ENCODE measurements around the gene UBE4B.
A peak's percentile ranks its signal among the peaks of the same experiment; 100 is the strongest.
"Not testable (repeated sequence)": the region's sequence is repeated elsewhere in the genome, so short reads cannot be mapped to it uniquely, and the experiment has no call there.

UBE4B gene

DNA sequence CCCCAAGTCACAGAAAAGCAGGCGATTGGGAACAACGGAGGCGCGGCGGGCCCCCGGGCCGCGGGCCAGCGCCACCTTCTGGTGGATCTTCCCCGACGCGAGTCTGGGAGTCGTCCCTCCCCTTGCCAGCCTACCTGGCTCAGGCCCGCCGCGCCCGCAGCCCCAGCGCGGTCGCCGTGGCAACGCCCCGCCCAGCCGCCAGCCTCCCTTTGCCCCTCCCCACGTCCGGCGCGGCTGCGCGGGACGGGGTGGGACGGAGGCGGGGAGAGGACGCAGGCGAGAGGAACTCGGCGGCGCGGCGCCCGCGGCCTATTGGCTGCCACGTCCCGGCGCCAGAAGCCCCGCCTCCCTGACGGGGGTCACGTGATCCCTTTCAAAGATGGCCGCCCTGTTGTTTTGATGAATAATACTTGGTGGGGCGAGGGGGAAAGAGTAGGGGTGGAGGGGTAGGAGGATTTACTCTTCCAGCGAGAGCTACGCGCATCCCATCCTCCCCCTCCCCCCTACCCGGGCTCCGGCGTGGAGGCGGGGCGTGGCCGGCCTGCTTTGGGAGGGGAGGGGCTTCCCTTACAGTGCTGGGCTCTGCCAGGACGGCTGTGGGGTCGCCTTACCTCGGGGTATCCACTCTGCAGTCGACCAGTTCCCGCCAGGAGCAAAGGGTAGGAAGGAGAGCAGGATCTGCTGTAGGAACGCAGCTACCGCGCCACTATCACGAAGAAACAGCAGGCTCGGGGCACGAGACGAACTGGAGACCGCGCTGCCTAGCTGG, at the start of gene UBE4B:
UBE4B (plus strand) TSS at position 369 of the 769 bp plus-strand sequence. CDS start 713 bp downstream, outside the sequence.
- DNase-seq (ENCODE audit: low spot score) = peak; percentile 97

DNA sequence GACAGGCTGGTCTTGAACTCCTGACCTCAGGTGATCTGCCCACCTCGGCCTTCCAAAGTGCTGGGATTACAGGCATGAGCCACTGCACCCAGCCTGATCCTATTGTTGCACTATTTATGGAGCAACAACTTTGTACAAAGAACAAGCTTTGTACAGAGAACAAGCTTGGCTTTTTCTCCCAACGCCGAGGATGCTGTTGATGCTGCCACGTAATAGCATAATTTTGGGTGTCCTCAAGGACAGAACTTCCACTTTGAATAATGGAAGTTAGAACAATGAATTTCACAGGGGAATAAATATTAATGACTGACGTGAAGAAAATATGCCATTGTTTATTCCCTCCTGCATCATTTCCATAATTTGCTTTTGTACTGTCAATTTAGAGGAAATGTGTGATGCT, 48.5 kb upstream of the UBE4B start:
- DNase-seq (ENCODE audit: low spot score) = no peak

DNA sequence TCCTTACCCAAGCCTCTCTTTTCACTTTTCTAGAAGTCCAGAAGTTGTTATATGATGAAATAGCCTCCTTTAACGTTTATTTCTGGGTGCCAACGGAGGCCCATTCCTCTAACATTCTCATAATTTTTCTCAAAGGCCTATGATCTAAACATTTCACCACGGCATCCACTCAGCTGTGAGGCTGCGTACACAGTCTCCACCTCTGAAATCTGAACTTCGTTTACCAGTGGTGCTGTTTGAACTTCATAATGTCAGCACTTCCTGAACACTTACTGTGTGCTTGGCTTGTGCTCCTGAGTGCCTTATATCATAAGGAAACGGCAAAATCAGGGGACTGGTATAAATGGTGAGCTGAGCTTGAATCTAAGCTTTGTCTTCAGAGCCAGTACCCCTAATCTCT, 47.8 kb upstream of the UBE4B start:
- DNase-seq (ENCODE audit: low spot score) = no peak

DNA sequence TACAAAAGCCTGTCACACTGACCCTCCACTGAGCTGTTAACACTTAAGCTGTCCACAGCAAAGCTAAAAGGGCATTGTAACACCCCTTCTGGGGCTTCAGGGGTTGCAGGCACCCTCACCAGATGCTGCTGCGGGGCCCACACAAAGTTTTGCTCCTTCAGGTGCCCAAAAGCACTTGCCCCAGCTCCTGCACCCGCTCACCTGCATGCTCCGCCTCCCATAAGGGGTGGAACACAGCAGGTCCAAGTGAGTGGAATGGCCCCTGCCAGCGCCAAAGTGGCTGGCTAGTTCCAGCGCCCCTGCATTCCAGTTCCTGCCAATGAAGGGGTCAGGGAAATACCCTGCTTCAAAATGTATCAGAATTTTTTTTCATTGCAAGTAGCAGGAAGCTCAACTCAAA, 43.0 kb upstream of the UBE4B start:
- DNase-seq (ENCODE audit: low spot score) = no peak

DNA sequence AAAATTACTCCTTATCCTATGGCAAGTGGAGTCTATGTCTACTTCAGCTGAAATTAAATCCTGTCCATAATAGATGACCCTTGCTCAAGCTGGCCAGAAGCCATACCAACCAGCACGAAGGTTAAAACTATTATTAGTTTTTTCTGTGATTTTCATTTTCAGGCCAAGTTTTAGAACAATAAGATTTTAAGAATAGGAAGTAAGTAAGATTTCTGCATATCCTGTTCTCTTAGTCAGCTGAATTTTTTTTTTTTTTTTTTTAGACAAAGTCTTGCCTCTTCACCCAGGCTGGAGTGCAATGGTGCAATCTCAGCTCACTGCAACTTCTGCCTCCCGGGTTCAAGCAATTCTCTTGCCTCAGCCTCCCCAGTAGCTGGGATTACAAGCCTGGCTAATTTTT, 41.8 kb upstream of the UBE4B start:
- DNase-seq (ENCODE audit: low spot score) = no peak

DNA sequence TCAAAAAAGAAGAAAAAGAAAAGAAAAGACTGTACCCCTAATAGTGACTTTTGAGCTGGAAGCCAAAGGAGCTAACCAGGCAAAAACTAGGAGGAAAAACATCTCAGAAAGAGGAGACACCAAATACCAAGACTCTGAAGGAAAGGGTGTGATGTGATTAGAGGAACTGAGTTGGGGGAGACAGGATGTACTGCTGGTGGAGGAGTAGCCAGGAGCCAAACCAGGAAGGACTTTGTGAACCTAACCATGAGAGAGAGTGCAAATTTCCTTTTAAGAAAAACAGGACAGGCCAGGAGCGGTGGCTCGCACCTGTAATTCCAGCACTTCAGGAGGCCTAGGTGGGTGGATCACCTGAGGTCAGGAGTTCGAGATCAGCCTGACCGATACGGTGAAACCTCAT, 39.8 kb upstream of the UBE4B start:
- no peak for DNase-seq (ENCODE audit: low spot score)

DNA sequence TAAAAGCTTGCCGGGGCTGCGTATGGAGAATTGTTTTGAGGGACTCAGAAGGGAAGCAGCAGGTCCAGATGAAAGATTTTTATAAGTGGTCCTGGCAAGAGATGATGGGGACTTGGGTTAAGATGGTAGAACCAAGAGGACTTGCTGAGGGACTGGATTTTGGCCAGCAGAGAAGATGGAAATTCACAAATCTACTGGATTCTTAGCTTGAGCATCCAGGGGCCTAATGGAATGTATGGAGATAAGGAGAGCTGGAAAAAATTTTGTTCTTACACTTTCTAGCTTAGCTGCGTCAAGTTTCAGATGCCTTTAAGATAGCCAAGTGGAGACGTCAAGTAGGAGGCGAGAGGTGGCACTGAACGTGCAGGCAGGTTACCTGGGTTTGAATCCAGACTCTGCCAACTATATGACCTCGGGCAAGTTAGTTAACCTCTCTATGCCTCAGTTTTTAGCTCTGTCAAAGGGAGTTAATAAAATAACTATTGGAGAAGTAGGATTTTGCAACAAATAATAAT, 39.1 kb upstream of the UBE4B start:
- DNase-seq (ENCODE audit: low spot score) = no peak

DNA sequence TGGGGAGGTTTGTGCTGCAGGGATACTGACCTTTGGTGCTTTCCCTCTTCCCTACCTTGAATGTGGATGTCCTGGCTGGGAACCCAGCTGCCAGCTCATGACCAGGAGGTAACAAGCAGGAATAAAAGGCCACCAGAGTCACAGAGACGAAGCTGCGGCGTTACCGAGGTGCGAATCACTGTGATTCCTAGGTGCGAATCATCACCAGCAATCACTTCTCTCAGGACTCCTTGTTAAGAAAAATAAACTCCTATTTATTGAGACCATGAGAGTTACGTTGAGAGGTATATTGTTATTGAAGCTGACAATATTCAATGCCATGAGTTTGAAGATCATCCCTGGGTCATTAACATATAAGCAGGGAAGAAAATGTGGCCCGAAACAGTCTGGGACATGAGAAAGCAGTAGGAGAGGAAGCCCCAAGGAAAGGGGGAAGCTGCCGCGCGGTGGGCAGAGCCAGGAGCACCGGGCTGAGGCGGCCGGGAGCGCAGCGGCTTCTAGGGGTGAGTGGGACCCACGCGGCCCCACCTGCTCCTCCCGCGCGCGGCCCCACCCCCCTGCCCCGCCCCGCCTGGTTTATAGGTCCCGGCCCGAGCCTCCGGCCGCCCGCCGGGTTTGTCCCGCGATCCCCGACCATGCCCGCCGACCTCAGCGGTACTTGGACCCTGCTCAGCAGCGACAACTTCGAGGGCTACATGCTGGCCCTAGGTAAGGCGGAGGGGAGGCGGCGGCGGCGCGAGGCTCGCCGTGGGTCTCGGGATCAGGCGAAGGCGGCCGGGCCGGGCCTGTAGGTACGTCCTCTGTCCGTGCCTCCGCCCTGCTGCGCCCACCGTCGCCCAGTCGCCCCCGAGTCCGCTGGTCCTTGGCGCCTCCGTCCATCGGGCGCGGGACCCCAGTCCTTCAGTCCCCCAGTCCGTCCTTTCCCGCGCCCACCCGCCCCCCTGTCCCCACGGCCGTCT, 35.9 kb upstream of the UBE4B start, which contains the start of gene RBP7:
RBP7 (plus strand) TSS at position 605 of the 959 bp plus-strand sequence; CDS start at position 636, 31 bp downstream.
- no peak for DNase-seq (ENCODE audit: low spot score)

DNA sequence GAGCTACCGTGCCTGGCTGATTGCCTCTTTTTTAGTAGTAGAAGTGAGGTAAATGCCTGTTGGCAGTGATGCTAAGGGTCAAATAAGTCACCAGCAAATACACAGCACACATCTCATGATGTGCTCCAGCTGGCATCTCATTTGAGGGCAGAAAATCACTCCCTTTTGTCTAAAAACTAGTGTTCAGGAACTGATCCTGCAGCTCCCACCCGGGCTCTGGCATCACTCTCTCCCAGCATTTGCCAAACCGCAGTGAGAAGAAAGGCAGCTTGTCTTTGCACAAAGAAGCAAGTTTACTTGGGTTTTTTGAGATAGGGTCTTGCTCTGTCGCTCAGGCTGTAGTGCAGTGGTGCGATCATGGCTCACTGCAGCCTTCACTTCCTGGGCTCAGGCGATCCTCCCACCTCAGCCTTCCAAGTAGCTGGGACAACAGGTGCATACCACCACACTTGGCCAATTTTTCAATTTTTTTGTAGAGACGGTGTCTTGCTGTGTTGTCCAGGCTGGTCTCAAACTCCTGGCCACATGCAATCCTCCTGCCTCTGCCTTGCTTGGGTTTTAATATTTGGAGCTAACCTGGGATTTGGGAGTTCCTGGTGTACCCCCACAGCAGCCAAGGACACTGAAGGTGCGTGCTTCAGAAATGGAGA, 31.6 kb upstream of the UBE4B start:
- DNase-seq (ENCODE audit: low spot score) = no peak

DNA sequence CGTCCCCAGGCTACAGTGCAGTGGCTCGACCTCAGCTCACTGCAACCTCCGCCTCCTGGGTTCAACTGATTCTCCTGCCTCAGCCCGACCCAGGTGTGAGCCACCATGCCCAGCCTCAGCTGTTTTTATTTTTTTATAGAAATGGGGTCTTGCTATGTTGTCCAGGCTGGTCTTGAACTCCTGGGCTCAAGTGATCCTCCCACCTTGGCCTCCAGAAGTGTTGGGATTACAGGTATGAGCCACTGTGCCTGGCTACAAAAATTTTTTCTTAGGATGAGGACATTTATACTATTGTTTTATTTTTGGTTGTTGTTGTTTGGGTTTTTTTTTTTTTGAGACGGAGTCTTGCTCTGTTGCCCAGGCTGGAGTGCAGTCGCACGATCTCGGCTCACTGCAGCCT, 27.5 kb upstream of the UBE4B start:
- DNase-seq (ENCODE audit: low spot score) = not testable (repeated sequence)

DNA sequence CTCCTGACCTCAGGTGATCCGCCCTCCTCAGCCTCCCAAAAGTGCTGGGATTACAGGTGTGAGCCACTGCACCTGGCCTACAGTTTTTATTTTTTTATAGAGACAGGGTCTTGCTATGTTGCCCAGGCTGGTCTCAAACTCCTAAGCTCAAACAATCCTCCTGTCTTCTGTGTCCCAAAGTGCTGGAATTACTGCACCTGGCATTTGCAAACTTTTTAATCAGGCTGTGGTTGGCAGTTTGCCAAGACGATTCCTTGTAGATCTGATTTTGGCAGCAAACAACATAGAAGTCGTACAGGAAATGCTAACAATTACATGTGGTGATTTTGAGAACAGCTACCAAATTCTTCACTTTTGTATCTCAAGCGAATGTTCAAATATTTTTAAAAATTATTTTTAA, 25.6 kb upstream of the UBE4B start:
- DNase-seq (ENCODE audit: low spot score) = no peak

DNA sequence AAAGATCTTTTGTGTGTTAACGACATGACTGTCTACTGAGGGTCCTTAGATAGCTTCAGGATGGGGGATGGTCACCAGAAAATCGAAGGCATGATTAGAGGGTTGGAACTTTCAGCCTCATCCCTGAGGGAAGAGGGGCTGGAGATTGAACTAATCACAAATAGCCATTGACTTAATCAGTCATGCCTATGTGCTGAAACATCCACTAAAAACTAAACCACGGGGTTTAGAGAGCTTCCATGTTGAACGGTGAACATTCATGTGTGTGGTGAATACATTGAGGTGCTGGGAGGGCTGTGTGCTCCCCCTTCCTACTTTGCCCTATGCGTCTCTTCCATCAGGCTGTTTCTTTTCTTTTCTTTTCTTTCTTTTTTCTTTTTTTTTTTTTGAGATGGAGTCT, 18.7 kb upstream of the UBE4B start:
- DNase-seq (ENCODE audit: low spot score) = no peak

DNA sequence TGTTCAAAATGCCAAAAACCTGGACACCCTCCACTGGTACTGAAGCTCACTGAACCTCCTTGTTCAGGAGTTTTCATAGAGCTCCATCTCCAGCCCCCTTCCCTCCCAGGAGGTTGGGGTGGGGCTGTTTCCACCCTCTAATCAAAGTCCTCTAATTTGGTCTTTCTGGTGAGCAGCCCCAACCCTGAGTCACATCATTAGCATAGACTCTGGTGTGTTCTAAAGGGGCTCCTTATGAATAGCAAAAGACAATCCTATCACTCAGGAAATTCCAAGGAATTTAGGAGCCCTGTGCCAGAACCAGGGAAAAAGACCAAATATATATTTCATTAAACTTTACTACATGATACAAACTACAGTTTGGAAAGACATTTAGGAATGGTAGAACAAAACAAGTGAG, 13.2 kb upstream of the UBE4B start:
- DNase-seq (ENCODE audit: low spot score) = no peak

DNA sequence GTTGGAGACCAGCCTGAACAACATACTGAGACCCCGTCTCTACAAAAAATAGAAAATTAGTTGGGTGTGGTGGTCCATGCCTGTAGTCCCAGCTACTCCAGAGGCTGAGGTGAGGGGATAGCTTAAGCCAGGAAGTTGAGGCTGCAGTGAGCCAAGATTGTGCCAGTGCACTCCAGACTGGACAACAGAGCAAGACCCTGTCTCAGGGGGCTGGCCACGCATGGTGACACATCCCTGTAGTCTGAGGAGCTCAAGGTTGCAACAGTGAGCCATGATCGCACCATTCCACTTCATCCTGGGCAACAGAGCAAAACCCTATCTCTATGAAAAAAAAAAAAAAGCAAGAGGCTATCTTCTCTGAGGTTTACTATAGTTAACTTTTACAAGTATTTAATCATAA, 12.7 kb upstream of the UBE4B start:
- DNase-seq (ENCODE audit: low spot score) = no peak

DNA sequence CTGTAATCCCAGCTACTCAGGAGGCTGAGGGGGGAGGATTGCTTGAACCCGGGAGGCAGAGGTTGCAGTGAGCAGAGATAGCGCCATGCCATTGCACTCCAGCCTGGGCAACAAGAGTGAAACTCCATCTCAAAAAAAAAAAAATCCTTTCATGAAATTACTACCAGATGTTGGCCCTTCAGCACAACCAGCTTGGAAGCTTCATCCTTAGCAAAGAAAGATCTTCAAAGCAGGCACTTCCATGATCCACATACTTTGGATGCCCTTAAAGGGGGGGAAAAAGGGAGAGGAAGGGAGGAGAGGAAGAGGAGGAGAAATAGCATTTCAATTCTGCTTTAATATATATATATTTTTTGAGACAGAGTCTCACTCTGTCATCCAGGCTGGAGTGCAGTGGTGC, 12.1 kb upstream of the UBE4B start:
- DNase-seq (ENCODE audit: low spot score) = not testable (repeated sequence)

DNA sequence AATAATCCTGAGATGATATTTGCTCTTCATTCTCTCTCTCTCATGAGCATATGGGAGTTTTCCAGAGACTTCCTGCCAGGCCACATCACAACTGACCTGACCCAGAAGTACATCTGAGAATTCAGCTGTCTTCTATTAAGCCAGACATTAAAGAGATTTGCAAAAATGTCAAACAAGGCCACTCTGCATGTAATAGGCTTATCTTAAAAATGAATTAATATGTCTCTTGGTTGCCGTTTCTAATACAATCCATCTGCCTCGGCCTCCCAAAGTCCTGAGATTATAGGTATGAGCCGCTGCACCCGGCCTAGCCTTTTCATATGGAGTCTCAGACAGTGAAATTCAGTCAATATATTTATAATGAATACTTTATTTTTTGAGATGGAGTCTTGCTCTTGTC, 10.8 kb upstream of the UBE4B start:
- not testable (repeated sequence) for DNase-seq (ENCODE audit: low spot score)

DNA sequence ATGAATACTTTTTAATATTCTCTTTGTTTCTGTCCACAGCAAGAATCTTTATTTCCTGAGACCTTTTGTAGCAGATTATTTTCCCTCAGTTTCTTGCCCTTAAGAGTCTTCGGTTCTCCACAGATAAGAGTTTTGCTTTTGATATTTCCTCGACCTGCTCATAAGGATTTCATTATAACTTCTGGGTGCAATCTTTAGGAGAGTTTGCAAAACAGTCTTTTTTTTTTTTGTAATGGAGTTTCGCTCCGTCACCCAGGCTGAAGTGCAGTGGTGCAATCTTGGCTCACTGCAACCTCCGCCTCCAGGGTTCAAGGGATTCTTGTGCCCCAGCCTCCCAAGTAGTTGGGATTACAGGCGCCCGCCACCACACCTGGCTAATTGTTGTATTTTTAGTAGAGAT, 10.1 kb upstream of the UBE4B start:
- no peak for DNase-seq (ENCODE audit: low spot score)

DNA sequence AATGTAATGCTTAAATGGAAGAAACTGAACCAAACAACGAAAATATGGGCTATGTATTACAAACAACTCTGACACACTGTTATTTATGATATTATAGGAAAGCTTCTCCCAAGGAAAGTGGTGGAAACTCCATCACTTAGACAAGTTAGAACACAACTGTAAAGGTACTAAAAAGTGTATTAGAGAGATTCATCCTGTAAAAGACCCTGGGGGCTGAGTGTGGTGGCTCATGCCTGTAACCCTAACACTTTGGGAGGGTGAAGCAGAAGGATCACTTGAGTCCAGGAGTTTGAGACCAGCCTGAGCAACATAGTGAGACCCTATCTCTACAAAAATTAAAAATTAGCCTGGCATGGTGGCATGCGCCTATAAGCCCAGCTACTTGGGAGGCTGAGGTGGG, 7.4 kb upstream of the UBE4B start:
- DNase-seq (ENCODE audit: low spot score) = no peak

DNA sequence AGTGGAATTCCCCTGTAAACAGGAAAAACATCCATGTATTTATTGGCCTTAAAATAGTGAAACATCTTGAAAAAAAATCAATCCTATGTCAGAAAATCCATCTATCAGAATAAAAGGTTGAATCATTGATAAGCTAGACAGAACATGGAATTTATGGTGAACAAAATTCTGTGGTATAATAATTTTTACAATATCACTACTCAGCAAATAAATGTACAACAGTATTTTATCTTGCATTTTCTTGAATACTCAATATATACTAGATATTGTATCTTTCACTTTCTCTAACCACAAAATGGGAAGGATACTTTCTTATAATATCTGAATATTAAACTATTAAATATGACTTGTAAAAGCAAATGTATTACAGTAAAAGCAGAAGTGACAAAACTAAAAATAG, 5.7 kb upstream of the UBE4B start:
- no peak for DNase-seq (ENCODE audit: low spot score)

DNA sequence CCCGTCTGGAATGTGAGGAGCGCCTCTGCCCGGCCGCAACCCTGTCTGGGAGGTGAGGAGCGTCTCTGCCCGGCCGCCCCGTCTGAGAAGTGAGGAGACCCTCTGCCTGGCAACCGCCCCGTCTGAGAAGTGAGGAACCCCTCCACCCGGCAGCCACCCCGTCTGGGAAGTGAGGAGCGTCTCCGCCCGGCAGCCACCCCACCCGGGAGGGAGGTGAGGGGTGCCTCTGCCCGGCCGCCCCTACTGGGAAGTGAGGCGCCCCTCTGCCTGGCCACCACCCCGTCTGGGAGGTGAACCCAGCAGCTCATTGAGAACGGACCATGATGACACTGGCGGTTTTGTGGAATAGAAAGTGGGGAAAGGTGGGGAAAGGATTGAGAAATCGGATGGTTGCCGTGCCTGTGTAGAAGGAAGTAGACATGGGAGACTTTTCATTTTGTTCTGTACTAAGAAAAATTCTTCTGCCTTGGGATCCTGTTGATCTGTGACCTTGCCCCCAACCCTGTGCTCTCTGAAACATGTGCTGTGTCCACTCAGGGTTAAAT, 3.7 kb upstream of the UBE4B start:
- not testable (repeated sequence) for DNase-seq (ENCODE audit: low spot score)

DNA sequence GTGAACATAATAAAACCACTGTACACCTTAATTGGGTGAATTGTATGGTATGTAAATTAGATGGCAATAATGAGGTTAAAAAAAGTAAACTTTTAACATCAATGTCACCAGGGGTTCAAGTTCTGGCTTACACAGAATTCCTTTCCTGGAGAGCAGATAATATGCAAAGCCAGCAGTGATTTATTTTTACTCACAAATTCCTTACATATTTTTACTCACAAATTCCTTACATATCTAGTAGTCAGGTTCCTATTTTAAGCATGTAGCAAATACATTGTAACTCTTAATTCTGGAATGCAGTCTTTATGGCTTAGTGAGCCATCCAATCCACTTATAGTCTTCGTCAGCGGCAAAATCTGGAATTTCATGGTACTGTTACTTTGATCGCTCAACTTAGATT, 1.3 kb upstream of the UBE4B start:
- peak; percentile 67 for DNase-seq (ENCODE audit: low spot score)

DNA sequence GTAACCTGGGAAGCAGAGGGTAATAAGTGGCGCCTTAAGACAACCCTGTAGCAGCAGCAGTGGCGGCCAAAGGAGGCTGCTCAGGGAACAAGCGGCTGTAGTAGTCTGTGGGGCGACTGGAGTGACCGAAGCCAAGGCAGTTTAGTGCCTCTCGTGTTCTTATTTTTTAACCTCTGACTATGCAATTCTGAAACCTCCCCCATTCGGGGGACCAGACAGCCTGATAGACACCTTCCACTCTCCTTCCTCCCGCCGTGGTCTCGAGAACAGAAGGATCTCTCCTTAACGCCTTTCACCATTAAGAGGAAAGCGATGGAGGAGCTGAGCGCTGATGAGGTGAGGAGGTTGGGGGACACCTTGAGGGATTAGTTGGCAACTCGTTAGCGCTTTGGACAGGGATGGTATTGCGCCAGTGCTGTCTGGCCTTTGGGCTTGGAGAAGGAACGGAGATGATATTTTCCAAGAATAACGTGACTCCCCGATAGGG, 644 bp downstream of the UBE4B start:
- peak; percentile 78 for DNase-seq (ENCODE audit: low spot score)

Measured in RKO (cell line).